IPS-20b (cell line): ENCODE data around the gene EIF3A.

Experiments used
- H3K27ac ChIP-seq: one replicate; pipeline ENCODE4 v1.5.1; 2013; ENCODE audit warnings: low read length
- H3K27me3 ChIP-seq: 2 replicates; pipeline ENCODE4 v1.6.1; 2013; ENCODE audit warnings: mild to moderate bottlenecking, low read length, inconsistent platforms; ENCODE audit not compliant: insufficient read depth
- H3K36me3 ChIP-seq: 2 replicates; pipeline ENCODE4 v1.6.1; 2013; ENCODE audit warnings: low read depth, mild to moderate bottlenecking, inconsistent platforms, low read length, moderate library complexity; ENCODE audit not compliant: insufficient read depth
- H3K4me1 ChIP-seq: 2 replicates; pipeline ENCODE4 v1.6.1; 2013; ENCODE audit warnings: mild to moderate bottlenecking, control low read depth, inconsistent platforms, low read length, moderate library complexity; ENCODE audit not compliant: insufficient read depth
- H3K4me3 ChIP-seq: 2 replicates; pipeline ENCODE4 v1.5.1; 2013; ENCODE audit warnings: mild to moderate bottlenecking, low read length, inconsistent platforms
- H3K9ac ChIP-seq: 2 replicates; pipeline ENCODE4 v1.6.1; 2013; ENCODE audit warnings: low read depth, mild to moderate bottlenecking, inconsistent platforms, low read length, moderate library complexity
- H3K9me3 ChIP-seq: 2 replicates; pipeline ENCODE4 v1.6.1; 2013; ENCODE audit warnings: mild to moderate bottlenecking, low read depth, low read length, inconsistent platforms; ENCODE audit not compliant: insufficient read depth

EIF3A gene

DNA sequence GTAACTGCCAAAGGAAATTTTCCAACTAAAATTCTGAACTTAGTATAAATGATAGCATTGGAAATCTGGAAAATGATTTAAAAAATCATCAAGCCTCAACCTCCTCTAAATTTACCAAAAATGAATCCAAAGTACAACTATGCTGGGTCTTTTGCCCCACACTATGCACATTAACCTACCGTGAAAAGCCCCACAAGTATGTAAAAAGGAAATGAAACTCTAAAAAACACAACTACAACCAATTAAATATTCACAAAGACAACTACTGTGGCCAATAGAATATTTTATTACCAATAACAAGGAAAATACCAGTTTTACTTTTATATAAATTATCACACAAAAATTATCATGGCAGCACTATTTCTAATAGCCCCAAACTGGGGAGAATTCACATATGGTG lies 19.3 kb downstream of the EIF3A start:
- H3K4me1 ChIP-seq = no peaks in the 10 kb centered on the region
- H3K36me3 ChIP-seq = peaks cover 100% of the 10 kb centered on the region
- H3K4me3 ChIP-seq = no peak overlapping the region
- H3K9me3 ChIP-seq = no peaks in the 10 kb centered on the region
- H3K27me3 ChIP-seq = no peaks in the 10 kb centered on the region
- H3K9ac ChIP-seq = no peak overlapping the region
- no peak overlapping the region for H3K27ac ChIP-seq

DNA sequence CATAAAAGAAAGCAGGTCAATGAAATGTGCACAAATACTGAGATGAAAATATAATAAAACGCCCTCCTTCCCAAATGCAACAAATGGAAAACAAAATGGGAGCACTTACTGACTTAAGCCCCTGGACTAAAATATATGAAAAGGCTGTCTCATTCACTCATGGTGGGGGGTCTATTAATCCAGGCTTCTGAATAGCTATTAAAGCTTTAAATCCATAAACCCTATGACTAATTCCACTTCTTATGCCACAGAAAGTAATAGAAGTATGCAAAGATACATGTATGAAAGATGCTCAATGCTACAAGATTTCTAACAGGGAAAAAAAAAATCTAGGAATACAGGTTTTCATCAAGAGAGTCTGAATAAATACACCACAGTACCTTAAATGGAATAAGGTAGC lies 20.5 kb downstream of the EIF3A start:
- Histone ChIP-seq H3K4me1 (no peaks in the 10 kb centered on the region), H3K27ac (no peak overlapping the region), H3K4me3 (no peak overlapping the region), H3K27me3 (no peaks in the 10 kb centered on the region), H3K9me3 (no peaks in the 10 kb centered on the region), H3K9ac (no peak overlapping the region), H3K36me3 (peaks cover 100% of the 10 kb centered on the region)

DNA sequence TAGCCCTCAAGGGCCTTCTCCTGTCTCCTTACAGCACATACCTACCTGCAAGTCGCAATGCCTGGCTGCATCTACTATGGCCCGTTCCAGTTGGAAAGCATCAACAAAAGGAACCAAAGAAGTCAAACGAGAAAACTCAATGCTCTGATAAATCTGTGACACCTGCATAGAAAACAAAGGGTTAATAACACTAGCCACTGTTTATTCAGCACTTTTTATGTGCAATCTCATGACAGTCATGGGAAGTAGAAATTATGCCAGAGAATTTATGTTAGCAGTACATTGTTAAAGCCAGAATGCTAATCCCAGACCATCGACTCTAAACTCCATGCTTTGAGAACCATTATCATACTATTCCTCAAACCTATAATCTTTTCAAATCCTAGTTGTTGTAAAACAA lies 21.1 kb downstream of the EIF3A start:
- Histone ChIP-seq H3K9me3 (no peaks in the 10 kb centered on the region), H3K36me3 (peaks cover 100% of the 10 kb centered on the region), H3K27me3 (no peaks in the 10 kb centered on the region), H3K4me1 (no peaks in the 10 kb centered on the region), H3K27ac (no peak overlapping the region), H3K4me3 (no peak overlapping the region), H3K9ac (no peak overlapping the region)

DNA sequence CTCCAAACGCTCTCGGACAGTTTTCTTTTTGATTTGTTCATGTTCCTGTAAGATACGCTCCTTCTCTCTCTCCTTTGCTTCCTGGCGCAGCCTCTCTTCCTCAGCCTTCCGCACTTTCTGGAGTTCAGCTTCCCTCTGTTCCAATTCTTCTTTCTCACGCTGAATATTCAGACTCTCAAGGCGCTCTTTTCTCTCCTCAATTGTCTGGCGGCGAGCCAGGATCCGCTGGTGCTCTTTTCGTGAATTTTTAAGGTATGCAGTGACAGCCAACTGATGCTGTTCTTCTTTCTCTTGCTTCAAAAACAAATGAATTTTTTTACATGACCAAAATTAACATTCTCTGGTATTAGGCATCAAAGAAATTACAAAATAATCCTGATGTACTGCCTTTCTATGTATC lies 22.6 kb downstream of the EIF3A start:
- no peak overlapping the region for H3K9ac ChIP-seq
- H3K4me1 ChIP-seq = no peaks in the 10 kb centered on the region
- no peaks in the 10 kb centered on the region for H3K27me3 ChIP-seq
- H3K4me3 ChIP-seq = no peak overlapping the region
- H3K27ac ChIP-seq = no peak overlapping the region
- H3K36me3 ChIP-seq = peaks cover 100% of the 10 kb centered on the region
- no peaks in the 10 kb centered on the region for H3K9me3 ChIP-seq

DNA sequence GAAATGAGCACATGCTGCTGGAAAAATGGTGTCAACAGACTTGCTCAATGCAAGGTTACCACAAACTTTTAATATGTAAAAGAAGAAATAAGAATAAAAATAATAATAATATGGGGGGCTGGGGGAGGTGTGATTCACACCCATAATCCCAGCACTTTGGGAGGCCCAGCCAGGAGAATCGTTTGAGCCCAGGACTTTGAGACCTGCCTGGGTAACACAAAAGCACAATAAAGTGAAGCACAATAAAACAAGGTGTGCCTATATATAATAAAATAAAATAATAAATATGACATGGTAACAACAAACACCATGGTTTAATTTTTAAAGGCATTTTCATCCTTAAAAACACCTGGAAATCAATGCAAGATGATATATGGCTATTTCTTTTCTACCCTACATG lies 25.1 kb downstream of the EIF3A start:
- no peak overlapping the region for H3K9ac ChIP-seq
- no peaks in the 10 kb centered on the region for H3K27me3 ChIP-seq
- H3K9me3 ChIP-seq = no peaks in the 10 kb centered on the region
- peaks cover 100% of the 10 kb centered on the region for H3K36me3 ChIP-seq
- no peaks in the 10 kb centered on the region for H3K4me1 ChIP-seq
- no peak overlapping the region for H3K27ac ChIP-seq
- H3K4me3 ChIP-seq = no peak overlapping the region

DNA sequence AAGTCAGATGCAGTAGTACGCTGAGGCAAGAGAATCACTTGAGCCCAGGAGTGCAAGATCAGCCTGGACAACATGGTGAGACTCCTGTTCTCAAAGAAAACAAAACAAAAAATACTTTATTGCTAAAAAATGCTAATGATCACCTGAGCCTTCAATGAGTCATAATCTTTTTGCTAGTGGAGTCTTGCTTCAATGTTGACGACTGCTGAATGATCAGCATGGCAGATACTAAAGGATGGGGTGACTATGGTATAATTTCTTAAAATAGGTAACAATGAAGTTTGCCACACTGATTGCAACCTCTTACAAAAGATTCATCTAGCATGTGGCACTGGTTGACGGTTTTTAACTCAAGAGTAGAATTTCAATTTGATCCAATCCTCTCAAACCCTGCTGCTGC lies 28.8 kb downstream of the EIF3A start:
- H3K4me3 ChIP-seq = no peak overlapping the region
- H3K9ac ChIP-seq = no peak overlapping the region
- H3K27me3 ChIP-seq = no peaks in the 10 kb centered on the region
- no peaks in the 10 kb centered on the region for H3K9me3 ChIP-seq
- H3K4me1 ChIP-seq = no peaks in the 10 kb centered on the region
- H3K27ac ChIP-seq = no peak overlapping the region
- H3K36me3 ChIP-seq = peaks cover 100% of the 10 kb centered on the region

DNA sequence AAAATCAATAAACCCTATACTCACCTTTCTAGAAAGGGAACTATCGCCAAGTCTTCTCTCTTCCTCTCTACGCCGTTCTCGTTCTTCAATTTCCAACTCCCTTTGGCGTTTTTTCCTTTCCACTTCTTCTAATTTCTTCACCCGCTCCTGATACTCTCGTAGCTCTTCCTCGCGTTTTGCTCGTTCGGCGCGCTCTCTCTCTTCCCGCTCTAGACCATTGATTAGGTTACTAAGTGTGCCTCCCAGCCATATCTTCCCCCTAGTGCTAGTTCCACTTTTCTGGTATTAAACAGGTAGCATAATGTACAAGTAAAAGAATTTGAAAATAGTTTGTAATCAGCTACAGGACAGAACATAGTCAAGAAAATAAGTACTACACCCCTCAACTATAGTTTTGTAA lies 30.8 kb downstream of the EIF3A start:
- H3K4me3 ChIP-seq = no peak overlapping the region
- H3K4me1 ChIP-seq = no peaks in the 10 kb centered on the region
- H3K27me3 ChIP-seq = no peaks in the 10 kb centered on the region
- no peak overlapping the region for H3K9ac ChIP-seq
- H3K9me3 ChIP-seq = no peaks in the 10 kb centered on the region
- H3K36me3 ChIP-seq = peaks cover 100% of the 10 kb centered on the region
- H3K27ac ChIP-seq = no peak overlapping the region

DNA sequence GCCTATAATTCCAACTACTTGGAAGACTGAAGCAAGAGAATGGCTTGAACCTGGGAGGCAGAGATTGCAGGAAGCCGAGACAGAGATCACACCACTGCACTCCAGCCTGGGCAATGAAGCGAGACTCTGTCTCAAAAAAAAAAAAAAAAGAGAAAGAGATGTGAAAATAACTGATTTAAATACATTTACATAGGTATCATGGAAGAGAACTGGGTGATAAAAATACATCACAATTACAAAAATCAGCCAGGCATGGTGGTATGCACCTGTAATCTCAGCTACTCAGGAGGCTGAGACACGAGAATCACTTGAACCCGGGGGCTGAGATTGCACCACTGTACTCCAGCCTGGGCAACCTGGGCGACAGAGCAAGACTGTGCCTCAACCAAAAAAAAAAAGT lies 31.3 kb downstream of the EIF3A start:
- Histone ChIP-seq H3K9me3 (no peaks in the 10 kb centered on the region), H3K4me3 (no peak overlapping the region), H3K36me3 (peaks cover 100% of the 10 kb centered on the region), H3K27me3 (no peaks in the 10 kb centered on the region), H3K27ac (no peak overlapping the region), H3K9ac (no peak overlapping the region), H3K4me1 (no peaks in the 10 kb centered on the region)

DNA sequence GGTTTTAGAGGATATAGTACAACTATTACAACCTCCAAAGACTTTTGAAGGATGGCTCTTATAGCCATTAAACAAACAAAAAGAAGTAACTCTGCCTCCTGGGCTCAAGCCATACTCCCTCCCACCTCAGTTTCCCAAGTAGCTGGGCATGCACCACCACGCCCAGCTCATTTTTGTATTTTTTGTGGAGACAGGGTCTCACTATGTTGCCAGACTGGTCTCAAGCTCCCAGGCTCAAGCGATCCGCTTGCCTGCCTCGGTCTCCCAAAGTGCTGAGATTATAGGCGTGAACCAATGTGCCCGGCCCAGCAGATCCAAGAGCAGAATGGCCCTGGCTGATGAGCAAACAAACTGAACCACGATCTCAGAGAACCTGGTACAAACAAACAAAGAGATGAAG lies 35.1 kb downstream of the EIF3A start:
- Histone ChIP-seq H3K36me3 (peaks cover 100% of the 10 kb centered on the region), H3K27me3 (no peaks in the 10 kb centered on the region), H3K27ac (no peak overlapping the region), H3K4me1 (no peaks in the 10 kb centered on the region), H3K9ac (no peak overlapping the region), H3K4me3 (no peak overlapping the region), H3K9me3 (no peaks in the 10 kb centered on the region)

DNA sequence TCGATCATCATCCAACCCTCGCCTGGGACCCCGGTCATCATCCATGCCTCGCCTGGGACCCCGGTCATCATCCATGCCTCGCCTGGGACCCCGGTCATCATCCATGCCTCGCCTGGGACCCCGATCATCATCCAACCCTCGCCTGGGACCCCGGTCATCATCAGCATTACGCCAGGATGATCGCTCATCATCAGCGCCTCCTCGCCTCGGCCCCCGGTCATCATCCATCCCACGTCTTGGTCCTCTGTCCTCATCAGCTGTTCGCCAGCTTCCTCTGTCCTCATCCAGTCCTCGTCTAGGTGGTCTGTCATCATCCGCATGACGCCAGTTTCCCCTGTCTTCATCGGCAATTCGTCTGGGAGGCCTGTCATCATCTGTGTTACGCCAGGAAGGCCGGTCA lies 38.4 kb downstream of the EIF3A start:
- H3K36me3 ChIP-seq = peaks cover 100% of the 10 kb centered on the region
- H3K27me3 ChIP-seq = no peaks in the 10 kb centered on the region
- H3K27ac ChIP-seq = no peak overlapping the region
- H3K4me1 ChIP-seq = no peaks in the 10 kb centered on the region
- no peak overlapping the region for H3K9ac ChIP-seq
- no peaks in the 10 kb centered on the region for H3K9me3 ChIP-seq
- no peak overlapping the region for H3K4me3 ChIP-seq

DNA sequence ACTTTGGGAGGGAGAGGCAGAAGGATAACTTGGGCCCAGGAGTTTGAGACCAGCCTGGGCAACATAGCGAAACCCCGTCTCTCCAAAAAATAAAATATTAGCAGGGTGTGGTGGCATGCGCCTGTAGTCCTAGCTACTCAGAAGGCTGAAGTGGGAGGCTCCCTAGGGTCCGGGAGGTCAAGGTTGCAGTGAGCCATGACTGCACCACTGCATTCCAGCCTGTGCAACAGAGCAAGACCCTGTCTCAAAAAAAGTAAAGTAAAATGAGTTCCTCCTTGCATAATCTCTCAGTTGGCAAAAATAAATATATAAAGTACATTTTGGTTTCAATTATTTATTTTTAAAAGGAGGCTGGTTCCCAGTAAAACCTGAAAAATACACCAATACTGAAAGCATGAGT lies 39.3 kb downstream of the EIF3A start:
- Histone ChIP-seq H3K36me3 (peaks cover 100% of the 10 kb centered on the region), H3K9ac (no peak overlapping the region), H3K9me3 (no peaks in the 10 kb centered on the region), H3K27ac (no peak overlapping the region), H3K27me3 (no peaks in the 10 kb centered on the region), H3K4me3 (no peak overlapping the region), H3K4me1 (no peaks in the 10 kb centered on the region)

DNA sequence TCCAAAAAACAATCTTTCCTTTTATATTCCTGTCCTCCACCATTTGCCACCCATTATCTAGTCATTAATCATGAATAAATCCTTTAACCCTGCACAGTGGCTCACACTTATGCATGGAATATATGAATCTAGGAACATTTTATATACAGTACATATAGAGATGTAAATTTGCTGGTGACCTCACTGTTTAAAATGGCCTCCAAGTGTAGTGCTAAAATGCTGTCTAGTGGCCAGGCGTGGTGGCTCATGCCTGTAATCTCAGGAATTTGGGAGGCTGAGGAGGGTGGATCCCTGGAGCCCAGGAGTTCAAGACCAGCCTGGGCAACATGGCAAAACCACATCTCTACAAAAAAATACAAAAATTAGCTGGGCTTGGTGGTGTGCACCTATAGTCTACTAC lies 41.5 kb downstream of the EIF3A start:
- no peak overlapping the region for H3K9ac ChIP-seq
- peaks cover 95% of the 10 kb centered on the region for H3K36me3 ChIP-seq
- no peak overlapping the region for H3K4me3 ChIP-seq
- H3K27me3 ChIP-seq = no peaks in the 10 kb centered on the region
- H3K4me1 ChIP-seq = no peaks in the 10 kb centered on the region
- no peaks in the 10 kb centered on the region for H3K9me3 ChIP-seq
- H3K27ac ChIP-seq = no peak overlapping the region

DNA sequence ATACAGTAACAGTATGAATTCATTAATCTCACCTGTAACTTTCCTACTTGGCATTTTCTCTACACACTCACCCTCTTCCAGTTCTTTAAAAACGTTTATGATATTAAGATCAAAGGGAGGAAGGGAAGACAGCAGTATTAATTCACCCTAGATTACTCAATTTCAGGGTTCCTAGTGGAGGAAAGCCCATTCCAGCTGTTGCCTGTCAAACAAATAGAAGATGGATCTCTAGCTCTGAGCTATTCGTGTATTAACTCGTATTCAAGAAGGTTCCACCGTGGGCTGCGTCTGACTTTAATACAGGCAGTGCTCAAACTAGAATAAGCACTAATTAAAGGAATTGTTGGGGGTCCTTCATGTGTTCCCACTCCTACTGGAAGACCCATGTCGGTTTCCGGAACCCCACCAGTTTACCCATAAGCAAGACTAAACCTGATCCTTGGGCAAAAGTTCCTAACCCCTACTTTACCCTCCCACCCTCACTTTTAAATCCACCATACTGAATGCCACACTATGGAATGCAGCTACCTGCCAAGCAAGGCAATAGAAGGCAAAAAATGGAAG lies 49.0 kb downstream of the EIF3A start:
- Histone ChIP-seq H3K9me3 (no peaks in the 10 kb centered on the region), H3K27me3 (no peaks in the 10 kb centered on the region), H3K27ac (no peak overlapping the region), H3K4me1 (peaks cover 3% of the 10 kb centered on the region; the same call in 1 of the 2 replicates), H3K36me3 (peaks cover 41% of the 10 kb centered on the region), H3K4me3 (peak overlapping the region; percentile 69), H3K9ac (no peak overlapping the region; the same call in 1 of the 2 replicates)
